Activated CD4-positive, alpha-beta T cell treated with anti-CD3 and anti-CD28 coated beads for 4 hours (primary cell): ENCODE results near the gene SLC19A3.
"Not testable (repeated sequence)": the region's sequence is repeated elsewhere in the genome, so short reads cannot be mapped to it uniquely, and the experiment has no call there.

Source experiments
- DNase-seq, 2 donors: peaks; one replicate each; pipeline ENCODE4 v3.0.0-alpha.2; 2020

The SLC19A3 gene

DNA sequence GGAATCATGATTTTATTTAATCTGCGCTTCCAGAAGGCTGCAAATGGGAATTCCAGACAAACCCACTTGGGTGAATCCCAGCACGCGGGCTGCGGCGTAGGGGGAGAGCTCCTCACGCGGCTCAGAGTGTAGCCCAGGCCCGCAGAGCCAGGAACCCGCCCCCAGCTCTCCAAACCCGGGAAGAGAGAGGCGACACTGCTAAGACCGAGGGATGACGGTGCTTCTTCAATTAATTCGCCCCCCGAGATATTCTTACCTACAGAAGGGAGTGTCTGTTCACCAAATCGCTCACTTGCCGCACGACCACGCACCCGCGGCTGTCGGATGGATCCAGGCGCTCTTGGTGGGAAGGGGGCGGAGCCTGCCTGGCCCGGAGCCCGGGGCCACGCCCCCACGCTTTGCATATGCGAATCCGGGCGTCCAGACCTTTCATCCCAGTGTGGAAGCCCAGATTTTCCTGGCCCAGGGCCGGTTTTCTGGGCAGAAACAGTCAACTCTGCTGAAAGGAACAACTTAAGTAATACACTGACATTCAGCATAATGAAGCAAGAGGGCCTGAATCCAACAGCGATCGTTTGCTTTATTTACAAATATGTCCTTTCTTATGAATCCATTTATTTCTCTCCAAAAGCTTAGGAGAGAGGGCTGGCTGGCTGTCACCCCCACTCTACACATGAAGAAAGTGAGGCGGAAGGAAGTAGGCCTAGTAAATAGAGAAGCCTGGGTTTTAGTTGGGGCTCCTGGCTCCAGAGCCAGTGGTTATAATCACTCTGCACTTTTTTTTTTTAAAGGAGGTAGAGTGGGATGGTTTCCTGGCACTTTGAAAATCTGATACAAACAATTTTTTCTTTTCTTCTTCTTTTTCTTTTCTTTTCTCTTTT, at the start of gene SLC19A3:
TSS of gene SLC19A3 (minus strand) at position 342 of the 881 bp plus-strand sequence. CDS start 15,710 bp downstream, outside the sequence.
- DNase-seq, result no peak

GRCh38 chr2:227766373-227766883, 48.6 kb upstream of the SLC19A3 start:
- DNase-seq, result peak; percentile 55 to 59

GRCh38 chr2:227765788-227766372, 48.1 kb upstream of the SLC19A3 start:
- DNase-seq, result no peak

DNA sequence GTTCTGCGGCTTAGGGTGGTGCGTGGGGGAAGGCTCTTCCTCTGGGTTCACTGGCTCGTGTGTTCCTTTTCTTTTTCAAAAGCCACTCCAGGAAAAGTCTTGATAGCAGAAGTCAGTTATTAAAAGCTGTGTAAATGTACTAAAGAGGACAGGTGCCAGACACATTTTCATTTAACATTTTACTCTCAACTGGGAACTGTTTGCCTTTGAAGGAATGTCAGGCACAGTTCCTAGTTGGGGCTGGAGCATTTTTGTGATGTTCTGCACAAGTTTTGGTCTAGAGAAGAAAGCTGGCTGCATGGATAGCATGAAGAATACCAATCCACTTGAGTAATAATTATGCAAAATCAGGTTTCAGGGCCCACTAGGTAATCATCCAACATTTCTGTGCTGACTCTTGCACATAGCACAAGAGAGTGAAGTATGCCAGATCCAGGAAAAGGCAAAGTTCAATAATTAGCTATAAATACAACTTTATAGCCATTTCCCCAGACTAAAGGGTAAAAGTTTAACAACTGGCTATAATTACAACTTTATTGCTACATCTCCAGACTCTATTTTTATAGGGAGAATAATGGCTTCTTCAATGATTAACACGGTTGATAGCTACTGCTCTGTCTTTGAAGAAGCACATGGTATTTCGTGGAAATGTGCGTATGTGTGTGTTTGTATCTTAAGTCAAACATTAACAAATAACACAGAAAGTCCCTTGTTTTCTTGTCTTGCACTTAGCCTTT, 44.1 kb upstream of the SLC19A3 start:
- DNase-seq, result no peak

DNA sequence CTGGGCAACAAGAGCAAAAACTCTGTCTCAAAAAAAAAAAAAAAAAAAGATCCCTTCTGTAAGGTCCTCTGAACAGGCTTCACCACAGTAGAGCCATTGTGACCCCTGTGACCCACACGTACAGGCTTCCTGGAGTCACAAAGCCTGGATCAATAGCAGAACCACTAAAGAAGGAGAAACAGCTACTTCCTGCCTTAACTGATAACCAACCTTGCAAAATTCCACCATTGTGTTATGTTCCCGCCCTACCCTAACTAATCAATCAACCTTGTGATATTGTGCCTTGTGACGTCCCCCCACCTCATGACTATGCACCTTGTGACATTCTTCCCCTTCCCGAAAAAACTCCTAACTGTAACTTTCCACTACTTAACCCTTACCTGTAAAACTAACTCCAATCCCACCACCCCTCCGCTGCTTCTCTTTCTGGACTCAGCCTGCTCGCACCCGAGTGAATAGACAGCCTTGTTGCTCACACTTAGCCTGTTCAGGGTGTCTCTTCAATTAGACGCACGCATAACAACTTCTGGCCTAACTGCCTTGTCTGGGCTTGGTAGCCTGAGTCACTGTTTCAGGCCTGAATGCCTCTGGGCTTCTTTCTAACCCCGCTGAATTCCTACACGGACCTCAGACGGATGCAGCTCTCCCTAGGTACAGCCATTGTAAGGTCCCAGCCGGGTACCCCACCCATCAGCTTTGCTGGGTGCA, 41.7 kb upstream of the SLC19A3 start:
- DNase-seq, result no peak

- not testable (repeated sequence) for DNase-seq
Measured at GRCh38 chr2:227756261-227756660, 38.4 kb upstream of the SLC19A3 start.

DNA sequence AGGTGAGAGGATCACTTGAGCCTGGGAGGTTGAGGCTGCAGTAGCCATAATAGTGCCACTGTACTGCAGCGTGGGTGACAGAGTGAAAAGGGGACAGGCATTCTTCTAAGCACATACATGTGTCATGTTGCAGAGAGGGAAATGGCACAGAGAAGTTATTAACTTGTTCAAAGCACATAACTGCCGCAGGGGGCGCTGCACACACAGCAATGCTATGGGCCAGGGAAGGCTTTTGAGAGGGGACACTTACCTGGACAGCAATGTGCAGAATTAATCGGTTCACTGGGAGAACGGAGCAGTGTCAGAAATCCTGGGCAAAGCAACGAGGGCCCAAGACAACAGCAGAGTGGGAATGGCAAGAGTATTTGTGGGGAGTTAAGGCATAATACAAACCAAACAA, 30.3 kb upstream of the SLC19A3 start:
- DNase-seq, result no peak

DNA sequence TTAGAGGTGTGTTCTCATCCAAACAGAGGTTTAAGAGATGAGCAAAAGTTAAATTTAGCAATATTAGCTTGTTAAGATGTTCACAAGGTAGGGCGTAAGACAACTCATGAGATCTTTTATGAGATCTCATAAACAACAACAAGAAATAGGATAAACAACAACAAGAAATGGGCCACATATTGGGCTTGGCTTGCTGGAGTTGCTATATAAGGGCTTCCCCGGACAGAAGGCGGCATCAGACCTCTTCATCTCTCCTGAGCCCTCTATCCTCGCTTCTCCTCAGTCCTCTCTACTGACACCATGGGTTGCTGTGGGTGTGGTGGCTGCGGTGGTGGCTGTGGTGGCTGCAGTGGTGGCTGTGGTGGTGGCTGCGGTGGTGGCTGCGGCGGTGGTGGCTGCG, 27.8 kb upstream of the SLC19A3 start, which contains the start of gene SCYGR8:
TSS of gene SCYGR8 (plus strand) at position 301 of the 400 bp plus-strand sequence. CDS start at position 301, 0 bp downstream.
- DNase-seq, result no peak

GRCh38 chr2:227740705-227741104, 22.9 kb upstream of the SLC19A3 start:
- not testable (repeated sequence) for DNase-seq

GRCh38 chr2:227739351-227739750, 21.5 kb upstream of the SLC19A3 start:
- no peak for DNase-seq

- no peak for DNase-seq
Measured at GRCh38 chr2:227728035-227728434, 10.2 kb upstream of the SLC19A3 start, which contains the start of gene SCYGR7. Gene SCYGR7, plus strand, starts transcription at chr2:227728335. Its CDS starts 0 bp downstream, at chr2:227728335.

DNA sequence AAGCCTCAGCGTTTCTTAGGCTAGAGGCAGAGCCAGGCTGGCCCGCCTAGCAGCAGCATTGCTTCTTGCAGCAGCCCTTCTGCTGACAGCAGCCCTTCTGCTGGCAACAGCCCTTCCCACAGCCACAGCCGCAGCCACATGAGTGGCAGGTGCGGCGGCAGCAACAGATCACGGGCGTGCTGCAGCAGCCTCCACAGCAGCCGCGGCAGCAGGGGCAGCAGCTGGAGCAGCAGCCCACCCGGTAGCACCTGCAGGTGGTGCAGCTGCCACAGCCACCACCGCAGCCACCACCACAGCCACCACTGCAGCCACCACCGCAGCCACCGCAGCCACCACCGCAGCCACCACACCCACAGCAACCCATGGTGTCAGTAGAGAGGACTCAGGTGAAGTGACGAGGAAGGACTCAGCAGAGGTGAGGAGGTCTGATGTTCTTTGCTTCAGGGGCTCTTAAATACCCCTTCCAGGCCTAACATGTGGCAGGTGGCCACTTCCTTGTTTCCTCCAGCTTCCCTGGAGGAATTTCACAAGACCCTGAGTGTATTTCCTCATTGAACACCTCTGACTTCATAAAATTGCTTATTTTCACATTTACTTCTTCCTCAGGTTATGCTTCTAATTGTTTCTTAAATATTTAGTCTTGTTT, 6.7 kb upstream of the SLC19A3 start, which contains the start of gene SCYGR6:
TSS of gene SCYGR6 (minus strand) at position 364 of the 646 bp plus-strand sequence. CDS start at position 364, 0 bp downstream.
- no peak for DNase-seq

- DNase-seq, result not testable (repeated sequence)
Measured at GRCh38 chr2:227722821-227723220, 5.0 kb upstream of the SLC19A3 start.

- DNase-seq, result no peak
Measured at GRCh38 chr2:227720680-227721079, 2.9 kb upstream of the SLC19A3 start.

DNA sequence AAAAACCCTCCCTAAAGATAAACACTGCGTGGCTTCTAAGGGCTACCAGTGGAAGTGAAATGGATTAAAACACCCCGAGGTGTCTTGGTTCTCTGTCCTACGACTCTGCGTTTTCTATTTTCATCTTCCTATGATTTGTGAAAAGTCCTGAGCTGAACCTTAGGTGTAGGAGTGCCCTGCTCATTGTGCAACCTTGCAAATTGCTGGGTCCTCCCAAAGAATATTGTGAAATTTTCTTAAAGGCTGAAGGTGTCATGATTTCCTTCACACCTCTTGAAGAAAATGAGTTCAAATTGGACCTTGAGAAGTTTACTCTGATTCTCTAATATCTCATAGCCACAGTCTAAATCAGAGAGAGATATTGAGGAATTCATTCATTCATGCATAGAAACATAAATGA, 1.8 kb upstream of the SLC19A3 start:
- no peak for DNase-seq

DNA sequence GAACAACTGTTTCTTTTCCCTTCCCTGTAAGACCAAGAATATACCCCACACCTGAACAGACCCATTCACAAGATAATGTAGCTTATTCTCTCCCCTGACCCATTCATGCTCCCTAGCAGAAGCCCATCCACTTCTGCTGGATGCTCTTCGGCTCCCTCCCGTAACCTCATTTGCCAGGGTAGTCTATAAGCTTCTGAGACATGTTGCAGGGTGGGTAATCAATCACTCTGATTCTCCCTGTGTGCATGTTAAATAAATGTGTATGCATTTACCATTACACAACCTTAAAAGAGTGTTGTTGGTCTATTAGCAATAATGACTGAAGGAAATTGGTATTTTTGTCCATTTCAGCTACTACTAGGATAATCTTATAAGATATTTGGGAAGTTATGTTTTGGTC, 1.3 kb downstream of the SLC19A3 start:
- no peak for DNase-seq

DNA sequence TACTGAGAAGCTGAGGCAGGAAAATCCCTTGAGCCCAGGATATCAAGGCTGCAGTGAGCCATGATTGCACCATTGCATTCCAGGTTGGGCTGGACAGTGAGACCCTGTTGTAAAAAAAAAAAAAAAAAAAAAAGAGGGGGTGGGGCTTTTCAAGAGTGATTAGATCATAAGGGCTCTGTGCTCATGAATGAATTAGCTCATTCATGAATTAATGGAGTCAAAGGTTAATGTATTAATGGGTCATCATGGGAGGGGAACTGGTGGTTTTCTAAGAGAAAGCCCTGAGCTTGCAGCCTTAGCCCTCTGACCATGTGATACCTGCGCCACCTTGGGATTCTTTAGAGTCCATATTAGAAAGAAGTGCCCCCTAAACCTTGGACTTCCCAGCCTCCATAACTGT, 4.5 kb downstream of the SLC19A3 start:
- no peak for DNase-seq

GRCh38 chr2:227710986-227711385, 6.8 kb downstream of the SLC19A3 start:
- no peak for DNase-seq

DNA sequence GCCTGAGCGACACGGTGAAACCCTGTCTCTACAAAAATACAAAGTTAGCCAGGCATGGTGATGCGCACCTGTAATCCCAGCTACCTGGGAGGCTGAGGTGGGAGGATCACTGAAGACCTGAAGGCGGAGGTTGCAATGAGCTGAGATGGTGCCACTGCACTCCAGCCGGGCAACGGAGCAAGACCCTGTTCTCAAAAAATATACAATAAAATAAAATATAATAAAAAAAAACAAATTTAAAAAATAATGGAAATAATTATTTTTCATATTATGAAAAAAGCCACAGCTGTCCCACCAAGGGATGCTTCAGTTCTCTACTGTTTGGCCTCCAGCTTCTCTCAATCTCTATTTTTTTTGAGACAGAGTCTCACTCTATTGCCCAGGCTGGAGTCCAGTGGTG, 10.4 kb downstream of the SLC19A3 start:
- DNase-seq, result no peak

GRCh38 chr2:227706859-227707258, 11.0 kb downstream of the SLC19A3 start:
- no peak for DNase-seq

- no peak for DNase-seq
Measured at GRCh38 chr2:227703961-227704360, 13.9 kb downstream of the SLC19A3 start.

DNA sequence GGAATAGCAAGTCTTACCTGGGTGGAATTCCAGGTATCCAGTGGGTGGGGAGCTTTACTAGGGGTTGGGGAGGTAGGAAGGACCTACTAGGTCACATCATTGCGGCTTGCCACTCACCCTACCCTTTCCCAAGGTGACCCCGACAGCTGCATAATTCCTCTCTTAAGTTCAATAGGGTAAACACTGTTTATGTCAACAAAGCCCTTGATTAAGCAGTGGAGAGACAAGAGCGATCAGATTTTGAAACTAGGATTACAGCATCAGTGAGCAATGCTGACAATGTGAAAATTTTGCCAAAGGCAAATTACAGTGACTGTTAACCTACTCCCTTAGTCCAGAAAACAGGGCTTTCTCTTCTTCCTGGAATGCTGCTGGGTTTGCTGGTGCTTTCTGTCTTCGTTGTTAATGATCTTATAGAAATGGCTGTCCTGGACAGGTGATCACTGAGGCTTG, 14.5 kb downstream of the SLC19A3 start:
- DNase-seq, result no peak
